Measurements from ENCODE around the gene MTG1. TPM values are rescaled to one million over a fixed set of nuclear protein-coding genes. Genes with fewer than 3 reads are reported as not detected.

The MTG1 gene
- total RNA-seq, 2 donors from 2014 or later: 48.7 to 51.2 TPM

- peak overlapping the region; percentile 90 for H3K4me3 Mint-ChIP-seq
- H3K4me1 Mint-ChIP-seq: peaks cover 24% of the 10 kb centered on the region
- no peaks in the 10 kb centered on the region for H3K27me3 Mint-ChIP-seq
- H3K36me3 Mint-ChIP-seq (ENCODE audit: low read depth): no peaks in the 10 kb centered on the region
- peak; percentile 65 for ATAC-seq
- no peak for DNase-seq
- no peaks in the 10 kb centered on the region for H3K9me3 ChIP-seq (ENCODE audit: control insufficient read depth, low read length, poor library complexity, severe bottlenecking)
- peak overlapping the region; percentile 87 for H3K27ac Mint-ChIP-seq
These were observed 4.8 kb upstream of the MTG1 start for GRCh38 chr10:133388973-133389818.

DNA sequence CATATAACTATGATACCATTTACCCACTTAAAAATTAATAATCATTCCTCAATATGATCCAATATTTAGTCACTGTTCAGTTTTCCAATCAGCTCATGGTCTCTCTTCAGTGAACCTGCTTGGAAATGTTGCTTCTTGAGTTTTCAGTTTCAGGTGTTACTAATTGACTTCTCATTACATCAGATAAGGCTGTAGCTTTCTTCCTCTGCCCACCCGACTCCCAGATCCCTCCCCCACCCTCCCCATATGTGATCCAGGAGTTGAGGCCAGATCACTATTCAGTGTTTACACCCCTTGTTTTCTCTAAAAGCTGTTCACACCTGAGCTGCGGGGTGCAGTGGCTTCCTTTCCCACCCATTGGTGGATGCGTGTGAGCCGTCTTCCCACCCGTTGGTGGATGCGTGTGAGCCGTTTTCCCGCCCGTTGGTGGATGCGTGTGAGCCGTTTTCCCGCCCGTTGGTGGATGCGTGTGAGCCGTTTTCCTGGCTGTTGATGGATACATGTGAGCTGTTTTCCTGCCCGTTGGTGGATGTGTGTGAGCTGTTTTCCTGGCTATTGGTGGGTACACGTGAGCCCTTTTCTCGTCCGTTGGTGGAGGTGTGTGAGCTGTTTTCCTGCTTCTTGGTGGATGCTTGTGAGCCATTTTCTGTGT is 3.2 kb upstream of the MTG1 start:
- H3K36me3 Mint-ChIP-seq (ENCODE audit: low read depth): no peaks in the 10 kb centered on the region
- H3K4me3 Mint-ChIP-seq: peak overlapping the region; percentile 90
- H3K27ac Mint-ChIP-seq: peak overlapping the region; percentile 87
- no peaks in the 10 kb centered on the region for H3K9me3 ChIP-seq (ENCODE audit: control insufficient read depth, low read length, poor library complexity, severe bottlenecking)
- H3K27me3 Mint-ChIP-seq: no peaks in the 10 kb centered on the region
- ATAC-seq (no peak), DNase-seq (no peak)
- H3K4me1 Mint-ChIP-seq: peaks cover 33% of the 10 kb centered on the region

- ATAC-seq (no peak), DNase-seq (no peak)
- H3K36me3 Mint-ChIP-seq (ENCODE audit: low read depth): no peaks in the 10 kb centered on the region
- no peaks in the 10 kb centered on the region for H3K27me3 Mint-ChIP-seq
- peaks cover 31% of the 10 kb centered on the region for H3K4me1 Mint-ChIP-seq
- H3K9me3 ChIP-seq (ENCODE audit: control insufficient read depth, low read length, poor library complexity, severe bottlenecking): no peaks in the 10 kb centered on the region
- peak overlapping the region; percentile 87 for H3K27ac Mint-ChIP-seq
- peak overlapping the region; percentile 63 for H3K4me3 Mint-ChIP-seq
These were observed 2.7 kb upstream of the MTG1 start for GRCh38 chr10:133391249-133391635.

GRCh38 chr10:133391761-133392518 is 2.0 kb upstream of the MTG1 start:
- Mint-ChIP-seq H3K27me3 (no peaks in the 10 kb centered on the region), H3K4me3 (peak overlapping the region; percentile 63), H3K4me1 (peaks cover 32% of the 10 kb centered on the region), H3K27ac (peak overlapping the region; percentile 87), H3K36me3 (ENCODE audit: low read depth) (no peaks in the 10 kb centered on the region)
- no peaks in the 10 kb centered on the region for H3K9me3 ChIP-seq (ENCODE audit: control insufficient read depth, low read length, poor library complexity, severe bottlenecking)
- no peak for ATAC-seq
- no peak for DNase-seq

DNA sequence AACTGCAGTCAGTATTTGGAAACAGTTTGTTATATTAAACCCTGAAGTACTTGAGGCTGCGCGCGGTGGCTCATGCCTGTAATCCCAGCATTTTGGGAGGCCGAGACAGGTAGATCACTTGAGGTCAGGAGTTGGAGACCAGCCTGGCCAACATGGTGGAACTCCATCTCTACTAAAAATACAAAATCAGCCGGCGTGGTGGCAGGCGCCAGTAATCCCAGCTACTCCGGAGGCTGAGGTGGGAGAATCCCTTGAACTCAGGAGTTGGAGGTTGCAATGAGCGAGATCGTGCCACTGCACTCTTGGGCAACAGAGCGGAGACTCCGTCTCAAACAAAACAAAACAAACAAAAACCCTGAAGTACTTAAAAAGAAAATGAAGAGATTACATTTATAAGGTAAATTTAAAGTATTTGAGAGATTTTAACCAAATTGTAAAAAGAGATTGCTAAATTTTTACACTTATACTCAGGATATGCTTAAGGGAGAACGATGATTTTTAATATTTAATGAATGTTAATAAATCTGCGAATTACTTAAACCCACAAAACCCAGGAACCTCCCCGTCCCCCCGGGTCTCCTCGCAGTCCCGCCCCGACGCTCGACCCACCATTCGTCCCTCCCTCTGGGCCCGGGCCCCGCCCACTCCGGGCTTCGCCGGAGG is 425 bp upstream of the MTG1 start:
- ATAC-seq (no peak), DNase-seq (no peak)
- Mint-ChIP-seq H3K27me3 (no peaks in the 10 kb centered on the region), H3K4me3 (peak overlapping the region; percentile 91), H3K27ac (peak overlapping the region; percentile 16), H3K4me1 (peaks cover 39% of the 10 kb centered on the region), H3K36me3 (ENCODE audit: low read depth) (peaks cover 3% of the 10 kb centered on the region)
- H3K9me3 ChIP-seq (ENCODE audit: control insufficient read depth, low read length, poor library complexity, severe bottlenecking): no peaks in the 10 kb centered on the region

DNA sequence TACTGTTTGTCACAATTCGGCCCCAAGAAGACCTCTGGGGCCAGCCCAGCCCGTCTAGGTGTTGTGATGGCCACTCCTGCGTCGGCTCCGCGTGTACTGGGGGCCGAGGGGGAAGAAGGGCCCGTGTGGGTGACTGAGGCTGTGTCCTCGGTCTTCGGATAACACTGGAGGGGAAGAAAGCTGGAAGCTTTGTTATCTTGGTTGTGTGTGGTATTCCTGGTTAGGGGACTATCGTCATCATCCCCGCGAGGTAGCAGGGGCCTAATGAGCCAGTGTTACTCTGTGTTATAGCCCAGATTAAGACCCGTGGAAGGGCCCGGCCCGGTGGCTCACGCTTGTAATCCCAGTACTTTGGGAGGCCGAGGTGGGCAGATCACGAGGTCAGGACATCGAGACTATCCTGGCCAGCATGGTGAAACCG is 854 bp downstream of the MTG1 start:
- no peak for ATAC-seq
- Mint-ChIP-seq H3K27ac (peak overlapping the region; percentile 91), H3K36me3 (ENCODE audit: low read depth) (peaks cover 3% of the 10 kb centered on the region), H3K4me3 (peak overlapping the region; percentile 91), H3K4me1 (peaks cover 30% of the 10 kb centered on the region), H3K27me3 (no peaks in the 10 kb centered on the region)
- H3K9me3 ChIP-seq (ENCODE audit: control insufficient read depth, low read length, poor library complexity, severe bottlenecking): no peaks in the 10 kb centered on the region
- no peak for DNase-seq

GRCh38 chr10:133396035-133396624 is 2.2 kb downstream of the MTG1 start:
- no peak for ATAC-seq
- peaks cover 3% of the 10 kb centered on the region for H3K36me3 Mint-ChIP-seq (ENCODE audit: low read depth)
- no peaks in the 10 kb centered on the region for H3K9me3 ChIP-seq (ENCODE audit: control insufficient read depth, low read length, poor library complexity, severe bottlenecking)
- H3K27me3 Mint-ChIP-seq: no peaks in the 10 kb centered on the region
- H3K4me1 Mint-ChIP-seq: peaks cover 34% of the 10 kb centered on the region
- no peak overlapping the region for H3K4me3 Mint-ChIP-seq
- H3K27ac Mint-ChIP-seq: no peak overlapping the region
- no peak for DNase-seq

DNA sequence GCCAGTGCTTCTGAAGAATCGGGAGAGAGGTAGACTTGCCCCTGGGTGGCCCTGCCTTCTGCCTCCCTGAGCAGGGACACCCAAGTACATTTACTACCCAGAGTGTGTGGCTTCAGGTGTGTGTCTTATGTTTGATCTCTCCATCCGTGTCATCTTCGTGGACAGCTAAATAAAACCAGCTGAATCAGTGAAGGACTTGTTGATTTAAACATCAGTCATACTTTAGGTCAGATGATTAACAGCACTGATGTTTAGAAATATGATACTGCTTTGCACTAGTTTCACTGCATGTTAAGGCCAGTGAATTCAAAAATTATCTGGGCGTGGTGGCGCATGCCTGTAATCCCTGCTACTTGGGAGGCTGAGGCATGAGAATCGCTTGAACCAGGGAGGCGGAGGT is 4.0 kb downstream of the MTG1 start:
- DNase-seq (no peak), ATAC-seq (no peak)
- Mint-ChIP-seq H3K27me3 (no peaks in the 10 kb centered on the region), H3K36me3 (ENCODE audit: low read depth) (peaks cover 6% of the 10 kb centered on the region), H3K27ac (peak overlapping the region; percentile 72), H3K4me3 (no peak overlapping the region), H3K4me1 (peaks cover 38% of the 10 kb centered on the region)
- H3K9me3 ChIP-seq (ENCODE audit: control insufficient read depth, low read length, poor library complexity, severe bottlenecking): no peaks in the 10 kb centered on the region

DNA sequence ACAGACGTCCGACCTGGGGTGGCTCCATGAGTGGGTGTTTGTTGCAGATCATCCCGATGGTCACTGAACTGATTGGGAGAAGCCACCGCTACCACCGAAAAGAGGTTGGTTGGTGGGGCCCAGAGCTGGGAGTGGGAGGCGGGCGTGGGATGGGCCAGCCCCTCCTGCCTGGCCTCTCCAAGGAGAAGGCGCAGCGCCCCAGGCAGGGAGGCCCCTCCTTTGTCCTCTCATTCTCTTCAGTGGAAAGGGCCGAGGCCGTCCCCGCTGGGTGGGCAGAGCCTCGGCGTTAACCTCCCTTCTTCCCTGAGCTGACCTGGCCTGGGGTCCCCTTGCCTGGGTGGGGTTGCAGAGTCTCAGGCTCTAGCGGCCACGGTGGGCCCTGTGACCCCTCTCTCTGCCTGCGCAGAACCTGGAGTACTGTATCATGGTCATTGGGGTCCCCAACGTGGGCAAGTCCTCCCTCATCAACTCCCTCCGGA is 5.2 kb downstream of the MTG1 start:
- Mint-ChIP-seq H3K27me3 (no peaks in the 10 kb centered on the region), H3K4me1 (peaks cover 39% of the 10 kb centered on the region), H3K36me3 (ENCODE audit: low read depth) (peaks cover 11% of the 10 kb centered on the region), H3K4me3 (no peak overlapping the region), H3K27ac (no peak overlapping the region)
- no peak for ATAC-seq
- H3K9me3 ChIP-seq (ENCODE audit: control insufficient read depth, low read length, poor library complexity, severe bottlenecking): no peaks in the 10 kb centered on the region
- no peak for DNase-seq

DNA sequence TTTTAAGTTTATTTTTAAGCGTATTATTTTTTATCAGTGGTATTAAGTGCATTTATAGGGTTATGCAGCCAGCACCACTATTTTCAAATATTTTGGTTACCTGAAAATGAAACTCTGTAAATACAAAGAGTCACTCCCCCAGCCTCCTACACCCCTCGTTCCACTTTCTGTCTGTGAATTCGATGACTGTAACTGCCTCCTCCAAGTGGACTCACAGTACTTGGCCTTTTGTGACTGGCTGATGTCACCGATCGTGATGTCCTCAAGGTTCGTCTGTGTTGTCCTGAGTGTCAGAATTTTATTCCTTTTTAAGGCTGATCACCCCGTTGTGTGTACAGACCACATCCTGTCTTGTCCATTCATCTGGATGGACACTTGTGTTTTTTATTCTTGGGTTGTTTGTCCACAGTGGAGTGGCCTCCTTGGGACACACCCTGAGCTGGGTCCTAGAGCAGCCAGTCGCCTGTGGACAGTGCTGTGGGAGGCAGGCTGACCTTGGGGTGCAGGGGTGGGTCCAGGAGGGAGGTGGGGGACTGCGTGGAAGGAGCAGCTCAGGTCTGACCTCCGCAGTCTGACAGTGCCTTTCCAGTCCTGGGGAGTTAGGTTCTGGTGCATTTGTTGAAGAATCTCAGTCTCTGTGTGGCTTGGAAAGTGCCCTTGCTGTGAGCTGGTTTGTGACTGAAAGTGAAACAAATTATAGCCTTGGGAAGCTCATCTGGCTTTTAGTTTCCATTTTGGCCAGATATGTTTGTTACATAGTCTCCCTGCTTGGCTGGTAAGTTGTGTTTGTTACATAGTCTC is 6.9 kb downstream of the MTG1 start:
- Mint-ChIP-seq H3K4me1 (peaks cover 46% of the 10 kb centered on the region), H3K27ac (peak overlapping the region; percentile 81), H3K4me3 (peak overlapping the region; percentile 66), H3K36me3 (ENCODE audit: low read depth) (peaks cover 12% of the 10 kb centered on the region), H3K27me3 (no peaks in the 10 kb centered on the region)
- DNase-seq (no peak), ATAC-seq (peak; percentile 27)
- H3K9me3 ChIP-seq (ENCODE audit: control insufficient read depth, low read length, poor library complexity, severe bottlenecking): no peaks in the 10 kb centered on the region

- H3K4me3 Mint-ChIP-seq: no peak overlapping the region
- no peak overlapping the region for H3K27ac Mint-ChIP-seq
- peaks cover 15% of the 10 kb centered on the region for H3K36me3 Mint-ChIP-seq (ENCODE audit: low read depth)
- no peak for DNase-seq
- H3K9me3 ChIP-seq (ENCODE audit: control insufficient read depth, low read length, poor library complexity, severe bottlenecking): no peaks in the 10 kb centered on the region
- H3K27me3 Mint-ChIP-seq: no peaks in the 10 kb centered on the region
- ATAC-seq: no peak
- H3K4me1 Mint-ChIP-seq: peaks cover 50% of the 10 kb centered on the region
These were observed 7.5 kb downstream of the MTG1 start for GRCh38 chr10:133401500-133401899.
